GM23248 (cell line): ENCODE measurements around the gene STAMBP. TPM values are rescaled to one million over a fixed set of nuclear protein-coding genes. Genes with fewer than 3 reads are reported as not detected.
"Not testable (repeated sequence)": the region's sequence is repeated elsewhere in the genome, so short reads cannot be mapped to it uniquely, and the experiment has no call there.

Source experiments
- DNase-seq: peaks from one replicate; pipeline ENCODE4 v3.0.0-alpha.2; 2015
- H2AFZ ChIP-seq: fragments of 200-600 bp; sonication (generic); 2 replicates; pipeline ENCODE4 v1.6.1; 2016; ENCODE audit warnings: antibody characterized with exemption
- H3F3A ChIP-seq: fragments of 200-600 bp; sonication (generic); 2 replicates; pipeline ENCODE4 v1.6.1; 2016; ENCODE audit warnings: mild to moderate bottlenecking, antibody characterized with exemption, mixed run types; ENCODE audit not compliant: insufficient read depth
- H3K27ac ChIP-seq: fragments of 200-600 bp; sonication (generic); 2 replicates; pipeline ENCODE4 v1.5.1; 2016; ENCODE audit warnings: mild to moderate bottlenecking
- H3K27me3 ChIP-seq: fragments of 200-600 bp; sonication (generic); replicated peaks from 2 replicates; pipeline ENCODE4 v1.6.1; 2016; ENCODE audit warnings: mild to moderate bottlenecking; ENCODE audit not compliant: insufficient read depth
- H3K36me3 ChIP-seq: fragments of 200-600 bp; sonication (generic); 2 replicates; pipeline ENCODE4 v1.6.1; 2016; ENCODE audit warnings: low read depth, mild to moderate bottlenecking
- H3K4me1 ChIP-seq: fragments of 200-600 bp; sonication (generic); 2 replicates; pipeline ENCODE4 v1.6.1; 2016; ENCODE audit warnings: mild to moderate bottlenecking; ENCODE audit not compliant: insufficient read depth
- H3K4me2 ChIP-seq: fragments of 200-600 bp; sonication (generic); one replicate; pipeline ENCODE4 v1.6.1; 2016; ENCODE audit warnings: mild to moderate bottlenecking; ENCODE audit not compliant: unreplicated experiment
- H3K4me3 ChIP-seq: fragments of 200-600 bp; sonication (generic); 2 replicates; pipeline ENCODE4 v1.5.1; 2016; ENCODE audit warnings: mild to moderate bottlenecking
- H3K79me2 ChIP-seq: fragments of 200-600 bp; sonication (generic); 2 replicates; pipeline ENCODE4 v1.6.1; 2016; ENCODE audit warnings: mild to moderate bottlenecking; ENCODE audit not compliant: insufficient read depth
- H3K9ac ChIP-seq: fragments of 200-600 bp; sonication (generic); 2 replicates; pipeline ENCODE4 v1.6.1; 2016; ENCODE audit warnings: mild to moderate bottlenecking
- H3K9me2 ChIP-seq: fragments of 200-600 bp; sonication (generic); 2 replicates; pipeline ENCODE4 v1.6.1; 2016; ENCODE audit warnings: mixed run types, mild to moderate bottlenecking, moderate library complexity; ENCODE audit not compliant: insufficient read depth
- H3K9me3 ChIP-seq: fragments of 200-600 bp; sonication (generic); one replicate; pipeline ENCODE4 v1.6.1; 2017; ENCODE audit warnings: low read depth
- H4K20me1 ChIP-seq: fragments of 200-600 bp; sonication (generic); 2 replicates; pipeline ENCODE4 v1.6.0; 2016; ENCODE audit not compliant: insufficient read depth
- EZH2 ChIP-seq: fragments of 200-600 bp; sonication (generic); IDR thresholded peaks from 2 replicates; pipeline ENCODE4 v1.6.1; 2018; ENCODE audit warnings: antibody characterized with exemption, mild to moderate bottlenecking; ENCODE audit not compliant: insufficient read depth, poor library complexity, severe bottlenecking
- EZH2phosphoT487 ChIP-seq: fragments of 200-600 bp; sonication (generic); IDR thresholded peaks from 2 replicates; pipeline ENCODE4 v1.6.1; 2018; ENCODE audit warnings: antibody characterized with exemption, moderate library complexity, mild to moderate bottlenecking, low read depth; ENCODE audit not compliant: insufficient read depth
- WGBS, 2 experiments: methylation state at CpG; one replicate each; pipeline ENCODE4 v1.1.6; 2015 to 2017; ENCODE audit warnings: low lambda C conversion rate in 2 of 2, low coverage in 1 of 2; ENCODE audit errors: missing lambda C conversion rate in 2 of 2; 5-methylcytosine and 5-hydroxymethylcytosine counted together
- in situ Hi-C: fragments of 300-500 bp; cut with MboI; formaldehyde crosslinking; loops from 2 replicates; pipeline ENCODE4 v1.15.0; 2020
- polyA plus RNA-seq: library from polyadenylated mRNA; unstranded; fragments of >200 nt; fragmentation: Nextera tagmentation; extraction: Ambion mirVana; gene quantifications from 2 replicates; pipeline ENCODE4 v1.2.1, GENCODE V29; 2016
- total RNA-seq: library from RNA; depleted of rRNA; stranded (reverse); fragments of >200 nt; shearing (Covaris generic); gene quantifications from 2 replicates; pipeline ENCODE4 v1.2.3, GENCODE V29; 2014

The STAMBP gene
- total and polyA plus RNA-seq, 2 experiments from 2014 or later, result 24.4 to 35.9 TPM

GRCh38 chr2:73899801-73900336 is 71.1 kb downstream of the STAMBP start:
- WGBS, 2 experiments, result 63 to 75% methylated on average over 8 of the region's 8 CpGs
- H3K27ac ChIP-seq, result no peak overlapping the region
- DNase-seq, result no peak
- H3K36me3 ChIP-seq, result no peaks in the 10 kb centered on the region
- no peak overlapping the region for H2AFZ ChIP-seq
- H3K4me2 ChIP-seq, result no peak overlapping the region
- in situ Hi-C loops, result no loop called here
- no peak overlapping the region for H3K9ac ChIP-seq
- no peaks in the 10 kb centered on the region for H3K9me2 ChIP-seq
- peaks cover 69% of the 10 kb centered on the region for H3K27me3 ChIP-seq
- H3K4me1 ChIP-seq, result peaks cover 13% of the 10 kb centered on the region
- no peak overlapping the region for H3K4me3 ChIP-seq
- no peaks in the 10 kb centered on the region for H3K79me2 ChIP-seq
- no peaks in the 10 kb centered on the region for H3K9me3 ChIP-seq
- 0 out of 2 replicates have a peak, but pooled peaks cover 6% of the 10 kb centered on the region for H4K20me1 ChIP-seq
- TF ChIP-seq EZH2phosphoT487, result no peak
- TF ChIP-seq EZH2, result no peak
- H3F3A ChIP-seq, result peaks cover 12% of the 10 kb centered on the region

DNA sequence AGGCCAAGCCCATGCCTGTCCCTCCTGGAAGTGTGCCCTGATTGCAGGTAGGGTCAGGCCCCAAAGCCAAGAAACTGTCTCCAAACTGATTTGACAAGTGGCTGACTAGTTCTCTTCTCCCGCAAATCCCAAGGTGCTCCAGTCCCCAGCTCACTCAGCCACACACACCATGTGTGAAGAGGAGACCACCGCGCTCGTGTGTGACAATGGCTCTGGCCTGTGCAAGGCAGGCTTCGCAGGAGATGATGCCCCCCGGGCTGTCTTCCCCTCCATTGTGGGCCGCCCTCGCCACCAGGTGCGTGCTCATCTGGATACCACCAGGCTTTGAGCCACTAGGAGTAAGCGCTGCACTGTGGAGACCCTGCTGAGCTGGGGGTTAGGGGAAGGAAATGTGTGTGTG is 72.4 kb downstream of the STAMBP start:
- H3K27me3 ChIP-seq, result peaks cover 61% of the 10 kb centered on the region
- H2AFZ ChIP-seq, result no peak overlapping the region
- H4K20me1 ChIP-seq, result 0 out of 2 replicates have a peak, but pooled peaks cover 2% of the 10 kb centered on the region

GRCh38 chr2:73902284-73902683 is 73.5 kb downstream of the STAMBP start:
- 47 to 48% methylated on average over 4 of the region's 4 CpGs for WGBS, 2 experiments
- Histone ChIP-seq H3K9me2 (no peaks in the 10 kb centered on the region), H3K9me3 (no peaks in the 10 kb centered on the region), H3K9ac (no peak overlapping the region), H4K20me1 (no peaks in the 10 kb centered on the region), H2AFZ (no peak overlapping the region), H3K4me3 (no peak overlapping the region), H3K27me3 (peaks cover 61% of the 10 kb centered on the region), H3K4me1 (peaks cover under 1% of the 10 kb centered on the region; the same call in 1 of the 2 replicates), H3K36me3 (no peaks in the 10 kb centered on the region), H3K27ac (no peak overlapping the region), H3F3A (peaks cover 2% of the 10 kb centered on the region; the same call in 1 of the 2 replicates), H3K79me2 (no peaks in the 10 kb centered on the region), H3K4me2 (no peak overlapping the region)
- TF ChIP-seq EZH2 (no peak), EZH2phosphoT487 (no peak)
- in situ Hi-C loops, result no loop called here
- no peak for DNase-seq

More for the DNA sequence above, 72.4 kb downstream of the STAMBP start:
- DNase-seq, result no peak
- Histone ChIP-seq H3K9me2 (no peaks in the 10 kb centered on the region), H3K9ac (no peak overlapping the region), H3K4me3 (no peak overlapping the region), H3K9me3 (no peaks in the 10 kb centered on the region), H3K4me1 (peaks cover 11% of the 10 kb centered on the region), H3F3A (peaks cover 3% of the 10 kb centered on the region), H3K36me3 (no peaks in the 10 kb centered on the region), H3K4me2 (no peak overlapping the region), H3K79me2 (no peaks in the 10 kb centered on the region), H3K27ac (no peak overlapping the region)
- 73 to 84% methylated on average over 9 to 10 of the region's 10 CpGs for WGBS, 2 experiments
- in situ Hi-C loops, result no loop called here
- no peak for TF ChIP-seq EZH2
- no peak for TF ChIP-seq EZH2phosphoT487

DNA sequence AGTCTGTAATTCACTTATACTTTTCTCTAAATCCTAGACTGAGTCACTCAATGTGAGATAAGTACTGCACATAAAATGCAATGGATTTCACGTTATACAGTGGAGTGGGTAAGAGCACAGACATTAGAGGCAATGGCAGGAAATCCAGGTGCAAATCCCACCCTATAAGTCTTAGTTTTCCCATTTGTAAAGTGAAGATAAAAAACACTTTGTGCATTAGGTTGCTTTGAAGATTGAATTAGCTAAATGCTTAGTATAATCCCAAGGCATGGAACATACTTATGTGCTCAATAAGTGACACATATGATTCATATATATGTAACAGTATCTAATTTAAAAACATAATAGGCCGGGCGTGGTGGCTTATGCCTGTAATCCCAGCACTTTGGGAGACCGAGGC is 74.6 kb downstream of the STAMBP start:
- no peaks in the 10 kb centered on the region for H3K9me3 ChIP-seq
- H3K27me3 ChIP-seq, result peaks cover 52% of the 10 kb centered on the region
- H3K4me3 ChIP-seq, result no peak overlapping the region
- no peak overlapping the region for H3K4me2 ChIP-seq
- H3K36me3 ChIP-seq, result no peaks in the 10 kb centered on the region
- H3K4me1 ChIP-seq, result no peaks in the 10 kb centered on the region
- 80 to 83% methylated on average over 4 of the region's 4 CpGs for WGBS, 2 experiments
- no peaks in the 10 kb centered on the region for H3K9me2 ChIP-seq
- no peak overlapping the region for H3K27ac ChIP-seq
- H2AFZ ChIP-seq, result no peak overlapping the region
- no peaks in the 10 kb centered on the region for H4K20me1 ChIP-seq
- H3K79me2 ChIP-seq, result no peaks in the 10 kb centered on the region
- H3K9ac ChIP-seq, result no peak overlapping the region
- in situ Hi-C loops, result no loop called here
- H3F3A ChIP-seq, result peaks cover 6% of the 10 kb centered on the region; the same call in 1 of the 2 replicates
- TF ChIP-seq EZH2phosphoT487 (no peak), EZH2 (no peak)
- DNase-seq, result no peak

DNA sequence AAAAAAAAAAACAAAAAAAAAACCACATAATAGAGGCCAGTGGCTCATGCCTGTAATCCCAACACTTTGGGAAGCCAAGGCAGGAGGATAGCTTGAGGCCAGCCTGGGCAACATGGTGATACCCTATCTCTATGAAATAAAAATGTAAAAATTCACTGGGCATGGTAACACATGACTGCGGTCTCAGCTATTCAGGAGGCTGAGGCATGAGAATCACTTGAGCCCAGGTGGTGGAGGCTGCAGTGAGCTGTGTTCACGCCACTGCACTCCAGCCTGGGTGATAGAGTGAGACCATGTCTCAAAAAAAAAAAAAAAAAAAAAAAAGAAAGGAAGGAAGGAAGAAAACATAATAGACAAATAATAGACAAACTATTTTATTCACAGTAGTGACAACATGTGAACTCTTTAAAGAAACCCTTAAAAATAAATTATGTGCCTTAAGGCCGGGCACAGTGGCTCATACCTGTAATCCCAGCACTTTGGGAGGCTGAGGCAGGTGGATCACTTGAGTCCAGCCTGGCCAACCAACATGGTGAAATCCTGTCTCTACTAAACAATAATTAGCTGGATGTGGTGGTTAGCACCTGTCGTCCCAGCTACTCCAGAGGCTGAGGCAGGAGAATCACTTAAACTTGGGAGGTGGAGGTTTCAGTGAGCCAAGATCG is 75.3 kb downstream of the STAMBP start:
- H3K79me2 ChIP-seq, in situ Hi-C loops, H3K36me3 ChIP-seq, H3K4me2 ChIP-seq, H2AFZ ChIP-seq, H4K20me1 ChIP-seq, H3K4me3 ChIP-seq, H3K9me2 ChIP-seq, H3K9me3 ChIP-seq, H3K27ac ChIP-seq, DNase-seq, H3K4me1 ChIP-seq, H3F3A ChIP-seq, H3K9ac ChIP-seq: not testable (repeated sequence)
- WGBS, 2 experiments, result 62 to 63% methylated on average over 5 of the region's 5 CpGs
- H3K27me3 ChIP-seq, result peaks cover 48% of the 10 kb centered on the region
